ENCODE results near the gene CHD2.

CHD2 gene

DNA sequence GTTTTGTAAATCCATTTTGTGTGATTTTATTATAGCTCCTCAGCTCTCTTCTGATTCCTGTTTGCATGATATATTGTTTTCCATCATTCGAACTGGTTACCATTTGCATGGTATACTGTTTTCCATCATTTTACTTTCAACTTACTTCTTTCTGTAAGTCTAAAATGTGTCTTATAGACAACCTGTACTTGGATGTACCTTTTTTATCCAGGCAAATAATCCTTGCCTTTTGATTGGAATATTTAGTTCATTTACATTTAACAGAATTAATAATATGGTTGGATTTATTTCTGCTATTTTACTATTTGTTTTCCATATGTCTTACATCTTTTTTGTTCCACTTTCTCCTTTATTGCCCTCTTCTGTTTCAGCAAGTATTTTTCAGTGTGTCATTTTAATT, 62.8 kb downstream of the CHD2 start:
- H4K12ac ChIP-seq (ENCODE audit: low read depth, low read length), result no peak overlapping the region

GRCh38 chr15:92963794-92964193, 63.7 kb downstream of the CHD2 start:
- Histone ChIP-seq H3K4me3 (ENCODE audit: low read depth, low read length) (no peak overlapping the region), H2AK5ac (ENCODE audit: low read length) (no peak overlapping the region), H3K79me2 (ENCODE audit: control insufficient read depth, insufficient read depth, low read length, poor library complexity) (no peaks in the 10 kb centered on the region), H3K4ac (ENCODE audit: low read depth, low read length) (no peak overlapping the region), H4K12ac (ENCODE audit: low read depth, low read length) (no peak overlapping the region), H2BK5ac (ENCODE audit: low read depth, low read length, poor library complexity) (no peak overlapping the region), H3K18ac (ENCODE audit: low read length) (no peak overlapping the region), H3K79me1 (ENCODE audit: low read length) (no peaks in the 10 kb centered on the region), H3K27me3 (ENCODE audit: insufficient read depth, low read length) (no peaks in the 10 kb centered on the region), H3K4me1 (ENCODE audit: control insufficient read depth in 1 of 2, insufficient read depth in 2 of 2, low read length in 2 of 2) (no peaks in the 10 kb centered on the region), H3K36me3 (ENCODE audit: control insufficient read depth in 1 of 2, insufficient read depth in 2 of 2, low read length in 2 of 2) (peaks cover 16 to 21% of the 10 kb centered on the region in 2 experiments), H3K9me3 (ENCODE audit: insufficient read depth, low read depth, low read length) (no peaks in the 10 kb centered on the region), H2AFZ (ENCODE audit: insufficient read depth, low read length, poor library complexity) (no peak overlapping the region), H2BK120ac (ENCODE audit: insufficient read depth, low read length, poor library complexity) (no peak overlapping the region), H3K27ac (ENCODE audit: low read depth, low read length) (no peak overlapping the region), H3K4me2 (ENCODE audit: low read length) (no peak overlapping the region), H4K91ac (ENCODE audit: low read depth, low read length) (no peak overlapping the region), H3K14ac (ENCODE audit: low read length) (no peak overlapping the region), H4K8ac (ENCODE audit: low read depth, low read length) (no peak overlapping the region), H3K23ac (ENCODE audit: low read length) (no peak overlapping the region), H2BK12ac (ENCODE audit: low read length) (no peak overlapping the region), H3K9ac (ENCODE audit: low read length) (no peak overlapping the region)
- DNase-seq, result no peak
- WGBS (ENCODE audit: extremely low coverage, insufficient coverage, insufficient read length), result no CpG with 5 or more reads among the region's 2 CpGs

More for the DNA sequence above, 62.8 kb downstream of the CHD2 start:
- H3K9ac ChIP-seq (ENCODE audit: low read length), result no peak overlapping the region
- H2BK12ac ChIP-seq (ENCODE audit: low read length), result no peak overlapping the region
- H3K79me2 ChIP-seq (ENCODE audit: control insufficient read depth, insufficient read depth, low read length, poor library complexity), result no peaks in the 10 kb centered on the region
- no peak for DNase-seq
- H3K27me3 ChIP-seq (ENCODE audit: insufficient read depth, low read length), result no peaks in the 10 kb centered on the region
- no peaks in the 10 kb centered on the region for H3K9me3 ChIP-seq (ENCODE audit: insufficient read depth, low read depth, low read length)
- no peak overlapping the region for H2AFZ ChIP-seq (ENCODE audit: insufficient read depth, low read length, poor library complexity)
- H3K18ac ChIP-seq (ENCODE audit: low read length), result no peak overlapping the region
- no peak overlapping the region for H3K23ac ChIP-seq (ENCODE audit: low read length)
- no peak overlapping the region for H2BK120ac ChIP-seq (ENCODE audit: insufficient read depth, low read length, poor library complexity)
- H3K4me2 ChIP-seq (ENCODE audit: low read length), result no peak overlapping the region
- no peak overlapping the region for H3K4ac ChIP-seq (ENCODE audit: low read depth, low read length)
- no peaks in the 10 kb centered on the region for H3K79me1 ChIP-seq (ENCODE audit: low read length)
- H4K91ac ChIP-seq (ENCODE audit: low read depth, low read length), result no peak overlapping the region
- no peaks in the 10 kb centered on the region for H3K4me1 ChIP-seq (ENCODE audit: control insufficient read depth in 1 of 2, insufficient read depth in 2 of 2, low read length in 2 of 2)
- no peak overlapping the region for H3K27ac ChIP-seq (ENCODE audit: low read depth, low read length)
- peaks cover 16 to 23% of the 10 kb centered on the region in 2 experiments for H3K36me3 ChIP-seq (ENCODE audit: control insufficient read depth in 1 of 2, insufficient read depth in 2 of 2, low read length in 2 of 2)
- H2AK5ac ChIP-seq (ENCODE audit: low read length), result no peak overlapping the region
- H3K14ac ChIP-seq (ENCODE audit: low read length), result no peak overlapping the region
- no peak overlapping the region for H2BK5ac ChIP-seq (ENCODE audit: low read depth, low read length, poor library complexity)
- no peak overlapping the region for H3K4me3 ChIP-seq (ENCODE audit: low read depth, low read length)
- WGBS (ENCODE audit: extremely low coverage, insufficient coverage, insufficient read length), result no CpG with 5 or more reads among the region's 1 CpG
- H4K8ac ChIP-seq (ENCODE audit: low read depth, low read length), result no peak overlapping the region

DNA sequence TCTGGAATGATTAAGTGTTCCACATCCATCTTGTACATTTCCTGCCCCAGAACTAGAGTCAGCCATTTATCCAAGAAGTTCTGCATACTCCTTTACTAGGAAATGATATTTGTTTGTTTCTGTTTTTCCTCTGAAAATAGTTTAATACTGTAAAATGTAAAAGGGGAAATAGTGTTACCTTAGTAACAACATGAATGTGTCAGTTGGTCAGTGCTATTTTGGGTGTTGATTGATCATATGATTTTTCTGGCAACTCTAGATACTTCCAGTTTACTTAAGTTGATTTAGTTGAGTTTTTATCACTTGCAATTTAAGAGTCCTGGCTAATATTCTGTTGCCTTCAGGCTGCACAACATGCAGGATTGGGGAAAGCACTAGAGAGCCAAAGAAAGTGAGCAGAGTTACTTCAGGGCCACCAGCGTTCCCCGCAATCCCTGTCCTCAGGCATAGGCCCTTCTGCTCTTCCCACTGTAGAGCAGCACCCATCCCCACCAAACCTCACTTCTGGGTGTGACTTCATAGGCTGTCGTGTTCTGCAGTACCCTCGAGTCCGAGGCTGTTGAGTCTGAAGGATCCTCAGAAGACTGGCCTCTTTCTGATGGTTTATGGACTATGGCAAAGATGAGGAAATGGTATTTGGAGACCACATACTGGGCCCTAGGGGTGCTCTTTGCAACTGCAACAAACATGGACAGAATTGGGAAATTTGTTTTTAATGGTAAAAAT, 69.0 kb downstream of the CHD2 start:
- H2AFZ ChIP-seq (ENCODE audit: insufficient read depth, low read length, poor library complexity), result no peak overlapping the region
- H3K27me3 ChIP-seq (ENCODE audit: insufficient read depth, low read length), result no peaks in the 10 kb centered on the region
- H2BK12ac ChIP-seq (ENCODE audit: low read length), result no peak overlapping the region
- no peak overlapping the region for H3K14ac ChIP-seq (ENCODE audit: low read length)
- H3K18ac ChIP-seq (ENCODE audit: low read length), result no peak overlapping the region
- H3K4ac ChIP-seq (ENCODE audit: low read depth, low read length), result no peak overlapping the region
- no peak overlapping the region for H4K12ac ChIP-seq (ENCODE audit: low read depth, low read length)
- peaks cover 10 to 23% of the 10 kb centered on the region in 2 experiments for H3K36me3 ChIP-seq (ENCODE audit: control insufficient read depth in 1 of 2, insufficient read depth in 2 of 2, low read length in 2 of 2)
- no peak overlapping the region for H3K4me2 ChIP-seq (ENCODE audit: low read length)
- H4K8ac ChIP-seq (ENCODE audit: low read depth, low read length), result no peak overlapping the region
- H4K91ac ChIP-seq (ENCODE audit: low read depth, low read length), result no peak overlapping the region
- DNase-seq, result no peak
- H3K4me1 ChIP-seq (ENCODE audit: control insufficient read depth in 1 of 2, insufficient read depth in 2 of 2, low read length in 2 of 2), result no peaks in the 10 kb centered on the region
- no CpG with 5 or more reads among the region's 5 CpGs for WGBS (ENCODE audit: extremely low coverage, insufficient coverage, insufficient read length)
- H2AK5ac ChIP-seq (ENCODE audit: low read length), result no peak overlapping the region
- H3K79me1 ChIP-seq (ENCODE audit: low read length), result no peaks in the 10 kb centered on the region
- no peak overlapping the region for H2BK120ac ChIP-seq (ENCODE audit: insufficient read depth, low read length, poor library complexity)
- no peak overlapping the region for H3K27ac ChIP-seq (ENCODE audit: low read depth, low read length)
- no peak overlapping the region for H3K23ac ChIP-seq (ENCODE audit: low read length)
- no peak overlapping the region for H2BK5ac ChIP-seq (ENCODE audit: low read depth, low read length, poor library complexity)
- H3K9ac ChIP-seq (ENCODE audit: low read length), result no peak overlapping the region
- no peaks in the 10 kb centered on the region for H3K79me2 ChIP-seq (ENCODE audit: control insufficient read depth, insufficient read depth, low read length, poor library complexity)
- H3K4me3 ChIP-seq (ENCODE audit: low read depth, low read length), result no peak overlapping the region
- H3K9me3 ChIP-seq (ENCODE audit: insufficient read depth, low read depth, low read length), result no peaks in the 10 kb centered on the region

DNA sequence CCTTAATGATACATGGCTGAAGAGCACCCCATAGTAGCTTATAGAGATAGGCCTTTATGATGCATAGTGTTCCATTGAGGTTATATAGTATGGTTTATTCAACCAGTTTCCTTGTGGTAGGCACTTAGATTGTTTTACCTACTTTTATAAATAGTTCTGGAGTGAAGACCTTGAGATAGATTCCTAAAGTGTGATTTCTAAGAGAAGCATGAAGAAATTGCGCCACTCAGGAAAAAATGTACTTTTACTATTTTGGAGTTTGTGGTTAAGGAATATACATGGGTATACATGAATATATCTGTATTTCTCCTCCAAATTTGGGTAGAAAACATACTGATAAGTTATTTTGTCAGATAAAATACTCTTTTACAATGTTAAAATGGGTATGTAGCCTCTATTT, 70.5 kb downstream of the CHD2 start:
- peaks cover 13 to 34% of the 10 kb centered on the region in 2 experiments for H3K36me3 ChIP-seq (ENCODE audit: control insufficient read depth in 1 of 2, insufficient read depth in 2 of 2, low read length in 2 of 2)
- no peak overlapping the region for H3K27ac ChIP-seq (ENCODE audit: low read depth, low read length)
- no peak overlapping the region for H2BK12ac ChIP-seq (ENCODE audit: low read length)
- no peaks in the 10 kb centered on the region for H3K9me3 ChIP-seq (ENCODE audit: insufficient read depth, low read depth, low read length)
- H2AK5ac ChIP-seq (ENCODE audit: low read length), result no peak overlapping the region
- H3K23ac ChIP-seq (ENCODE audit: low read length), result no peak overlapping the region
- H3K79me1 ChIP-seq (ENCODE audit: low read length), result no peaks in the 10 kb centered on the region
- no peak overlapping the region for H3K4ac ChIP-seq (ENCODE audit: low read depth, low read length)
- no CpG with 5 or more reads among the region's 1 CpG for WGBS (ENCODE audit: extremely low coverage, insufficient coverage, insufficient read length)
- no peak overlapping the region for H3K9ac ChIP-seq (ENCODE audit: low read length)
- peak; percentile 16 to 80 for DNase-seq
- H2BK120ac ChIP-seq (ENCODE audit: insufficient read depth, low read length, poor library complexity), result no peak overlapping the region
- no peak overlapping the region for H3K4me3 ChIP-seq (ENCODE audit: low read depth, low read length)
- H3K4me2 ChIP-seq (ENCODE audit: low read length), result no peak overlapping the region
- no peak overlapping the region for H4K91ac ChIP-seq (ENCODE audit: low read depth, low read length)
- H2AFZ ChIP-seq (ENCODE audit: insufficient read depth, low read length, poor library complexity), result no peak overlapping the region
- H3K14ac ChIP-seq (ENCODE audit: low read length), result no peak overlapping the region
- no peak overlapping the region for H4K8ac ChIP-seq (ENCODE audit: low read depth, low read length)
- no peak overlapping the region for H2BK5ac ChIP-seq (ENCODE audit: low read depth, low read length, poor library complexity)
- no peaks in the 10 kb centered on the region for H3K79me2 ChIP-seq (ENCODE audit: control insufficient read depth, insufficient read depth, low read length, poor library complexity)
- H3K4me1 ChIP-seq (ENCODE audit: control insufficient read depth in 1 of 2, insufficient read depth in 2 of 2, low read length in 2 of 2), result no peaks in the 10 kb centered on the region
- no peaks in the 10 kb centered on the region for H3K27me3 ChIP-seq (ENCODE audit: insufficient read depth, low read length)
- H3K18ac ChIP-seq (ENCODE audit: low read length), result no peak overlapping the region
- H4K12ac ChIP-seq (ENCODE audit: low read depth, low read length), result no peak overlapping the region

Data from trophoblast cell (in vitro differentiated cells and primary cell).